GOT3 (cell line): ENCODE measurements around the gene MFAP1.
A peak's percentile ranks its signal among the peaks of the same experiment; 100 is the strongest.
"Not testable (repeated sequence)": the region's sequence is repeated elsewhere in the genome, so short reads cannot be mapped to it uniquely, and the experiment has no call there.

Experiments used
- DNase-seq: peaks from one replicate; lab custom pipeline; 2025; ENCODE audit warnings: mixed read lengths; lab: John Stamatoyannopoulos, UW

The MFAP1 gene

DNA sequence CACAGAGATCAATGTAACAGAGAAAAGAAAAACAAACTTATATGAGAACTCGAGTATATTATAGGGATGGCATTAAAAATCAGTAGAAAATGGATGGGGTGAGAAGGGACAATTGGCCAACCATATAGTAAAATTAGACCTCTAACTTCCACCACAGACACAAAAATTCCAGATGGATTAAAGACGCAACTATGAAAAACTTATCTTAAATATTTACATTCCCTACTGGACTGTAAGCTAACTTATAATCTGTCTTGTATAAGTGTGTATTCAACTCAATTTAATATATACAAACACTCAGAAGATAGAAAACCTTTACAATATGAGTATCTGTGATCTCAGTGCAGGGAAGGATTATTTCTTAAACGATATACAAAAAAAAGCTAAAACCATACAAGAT is 3.0 kb downstream of the MFAP1 start:
- DNase-seq: no peak

- not testable (repeated sequence) for DNase-seq
Observed at GRCh38 chr15:43815064-43815463, 9.4 kb downstream of the MFAP1 start.

DNA sequence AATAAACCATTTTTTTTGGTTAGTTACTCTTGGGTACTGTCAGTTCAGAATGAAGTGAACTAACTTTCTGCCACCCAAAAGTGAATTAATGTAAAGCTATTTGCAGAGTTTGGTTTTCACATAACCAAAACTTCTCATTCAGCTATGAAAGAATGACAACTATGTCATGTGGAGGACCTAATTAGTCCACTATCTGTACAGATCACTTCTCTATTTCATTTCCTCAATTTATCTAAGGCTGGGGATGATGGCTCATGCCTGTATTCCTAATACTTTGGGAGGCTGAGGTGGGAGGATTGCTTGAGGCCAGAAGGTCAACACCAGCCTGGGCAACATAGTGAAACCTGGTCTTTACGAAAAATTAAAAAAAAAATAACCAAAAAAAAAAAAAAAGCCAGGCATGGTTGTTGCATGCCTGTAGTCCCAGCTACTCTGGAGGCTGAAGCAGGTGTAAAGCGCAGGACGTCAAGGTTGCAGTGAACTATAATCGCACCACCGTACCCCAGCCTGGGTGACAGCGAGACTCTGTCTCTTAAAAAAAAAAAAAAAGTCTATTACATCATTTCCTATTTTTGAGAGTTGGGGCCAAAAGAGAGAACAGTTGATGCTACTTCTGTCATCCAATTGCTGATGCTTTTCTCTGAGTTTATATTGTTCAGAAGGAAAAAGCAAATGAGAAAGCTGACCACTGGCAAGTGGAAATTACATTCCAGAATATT is 15.4 kb downstream of the MFAP1 start:
- no peak for DNase-seq

DNA sequence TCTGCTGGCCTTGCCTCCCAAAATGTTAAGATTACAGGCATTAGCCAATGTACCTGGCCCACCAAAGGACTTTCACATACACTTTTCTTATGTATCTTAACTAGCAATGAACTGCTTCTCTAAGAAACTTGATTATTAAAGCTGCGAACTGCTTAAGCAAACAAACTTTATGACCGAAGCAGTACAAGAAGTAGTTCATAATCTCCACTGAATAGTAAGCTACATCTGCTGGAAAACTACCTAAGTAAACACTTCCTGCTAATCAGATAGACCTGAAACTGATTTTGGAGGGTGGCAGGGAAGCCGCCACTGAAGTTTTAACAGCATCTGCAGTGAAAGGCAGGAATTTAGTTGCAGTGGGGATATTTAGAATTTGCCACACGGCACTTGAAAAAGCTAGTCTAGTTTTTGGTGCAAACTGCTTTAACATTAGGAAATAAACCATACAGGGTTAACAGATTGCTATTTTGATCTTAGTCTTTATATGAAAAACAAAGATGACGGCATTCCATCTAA is 16.0 kb downstream of the MFAP1 start:
- no peak for DNase-seq

- DNase-seq: not testable (repeated sequence)
Observed at GRCh38 chr15:43802676-43803075, 21.8 kb downstream of the MFAP1 start.

- DNase-seq: peak; percentile 58
Observed at GRCh38 chr15:43800286-43801141, 24.0 kb downstream of the MFAP1 start, which contains the start of gene HYPK. HYPK (plus strand) TSS chr15:43800599; CDS start chr15:43800623, 24 bp downstream.

DNA sequence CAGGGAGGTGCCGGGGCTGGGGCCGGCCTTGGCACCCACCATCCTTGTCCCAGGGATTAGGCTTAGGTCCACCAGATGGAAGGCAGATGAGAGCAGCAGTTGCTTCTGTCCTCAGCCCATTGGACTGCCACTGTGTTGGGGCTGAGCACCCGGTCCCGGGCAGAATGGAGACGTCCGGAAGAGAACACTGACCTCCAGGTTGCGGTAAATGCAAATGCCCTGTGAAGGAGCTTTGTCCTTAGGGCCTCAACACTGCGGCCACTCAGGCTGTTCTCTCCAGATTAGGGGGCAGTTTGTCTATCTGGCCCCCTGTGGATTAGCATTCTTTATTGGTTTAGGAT is 24.6 kb downstream of the MFAP1 start, which contains the start of gene SERINC4:
SERINC4 (minus strand) TSS at position 276 of the 341 bp plus-strand sequence; CDS start at position 42, 234 bp downstream.
- no peak for DNase-seq

- DNase-seq: no peak
Observed at GRCh38 chr15:43799209-43799944, 25.1 kb downstream of the MFAP1 start.

GRCh38 chr15:43796566-43796965 is 27.9 kb downstream of the MFAP1 start:
- no peak for DNase-seq

DNA sequence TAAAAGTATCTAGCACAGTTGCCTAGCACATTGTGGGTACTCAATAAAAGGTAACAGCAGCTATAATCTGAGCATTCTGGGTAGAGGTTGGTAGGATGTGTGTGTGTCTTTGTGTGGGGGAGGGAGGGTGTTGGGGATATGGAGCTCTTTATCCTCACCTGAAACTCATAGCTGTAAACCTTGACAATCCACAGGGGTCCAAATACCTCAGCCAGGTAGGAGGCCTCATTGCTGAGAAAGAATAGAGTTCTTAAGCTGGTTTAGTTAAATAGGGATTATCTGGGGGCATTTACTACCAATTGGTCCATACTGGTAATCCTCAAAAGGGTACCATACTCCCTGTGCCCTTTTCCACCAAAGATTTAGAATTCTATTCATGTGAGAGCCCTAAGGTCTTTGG is 28.5 kb downstream of the MFAP1 start:
- DNase-seq: no peak

DNA sequence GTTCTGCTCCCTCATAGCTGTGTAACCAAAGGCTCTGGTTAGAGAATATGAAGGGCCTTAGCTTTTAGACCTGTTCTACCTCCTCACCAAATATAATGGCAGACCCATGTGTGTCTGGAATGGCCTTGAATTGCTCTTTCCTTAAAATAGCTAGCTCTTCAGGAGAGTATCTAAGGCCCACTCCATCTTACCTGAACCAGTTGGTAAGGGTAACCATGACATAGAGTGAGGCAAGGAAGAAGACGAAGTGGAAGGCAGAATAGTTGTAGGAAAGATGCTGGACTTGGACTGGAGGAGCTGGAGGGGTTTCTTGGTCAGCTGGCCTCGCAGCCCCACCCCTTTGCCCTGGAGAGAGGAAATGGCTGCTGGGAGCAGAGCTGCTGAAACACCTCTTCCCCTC is 29.3 kb downstream of the MFAP1 start:
- DNase-seq: no peak

DNA sequence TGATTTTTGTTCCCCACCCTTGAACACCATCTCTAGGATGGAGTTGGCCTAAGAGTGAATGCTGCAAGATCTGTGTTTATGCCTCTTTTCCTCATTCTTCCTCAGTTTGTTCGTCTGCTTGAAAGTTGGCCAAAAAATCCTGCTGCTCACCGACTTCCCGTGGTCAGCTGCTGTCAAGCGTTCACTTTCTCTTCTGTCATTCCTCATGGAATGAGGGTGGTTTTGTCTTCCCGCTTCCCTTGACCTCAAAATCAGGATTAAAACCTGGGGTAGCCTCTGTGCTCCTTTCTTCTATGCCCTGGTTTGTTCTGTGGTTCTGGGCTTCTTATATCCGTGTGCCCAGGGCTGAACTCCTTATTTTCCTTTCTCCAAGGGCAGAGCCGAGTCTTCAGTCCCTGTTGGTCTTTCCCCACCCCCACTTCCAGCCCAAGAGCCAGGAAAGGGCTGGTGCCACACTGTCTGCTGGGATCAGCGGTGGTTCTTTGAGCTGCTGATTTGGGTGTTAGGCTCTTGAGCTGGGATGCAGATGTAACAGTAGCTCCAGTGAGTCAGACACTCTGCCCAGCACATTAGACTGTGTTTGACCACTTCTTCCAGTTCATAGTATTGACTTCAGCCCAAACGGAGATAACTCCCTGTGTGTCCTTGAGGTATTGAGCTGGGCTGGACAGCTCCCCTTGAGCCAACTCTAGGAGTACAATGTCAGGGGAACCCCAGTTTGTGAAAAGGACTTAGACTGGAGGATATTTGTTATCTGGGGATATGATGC is 30.0 kb downstream of the MFAP1 start:
- DNase-seq: no peak

DNA sequence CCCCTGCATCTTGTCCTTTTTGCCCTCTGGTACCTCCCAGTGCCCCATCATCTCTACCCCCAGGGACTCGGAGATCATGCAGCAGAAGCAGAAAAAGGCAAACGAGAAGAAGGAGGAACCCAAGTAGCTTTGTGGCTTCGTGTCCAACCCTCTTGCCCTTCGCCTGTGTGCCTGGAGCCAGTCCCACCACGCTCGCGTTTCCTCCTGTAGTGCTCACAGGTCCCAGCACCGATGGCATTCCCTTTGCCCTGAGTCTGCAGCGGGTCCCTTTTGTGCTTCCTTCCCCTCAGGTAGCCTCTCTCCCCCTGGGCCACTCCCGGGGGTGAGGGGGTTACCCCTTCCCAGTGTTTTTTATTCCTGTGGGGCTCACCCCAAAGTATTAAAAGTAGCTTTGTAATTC is 30.8 kb downstream of the MFAP1 start:
- no peak for DNase-seq

DNA sequence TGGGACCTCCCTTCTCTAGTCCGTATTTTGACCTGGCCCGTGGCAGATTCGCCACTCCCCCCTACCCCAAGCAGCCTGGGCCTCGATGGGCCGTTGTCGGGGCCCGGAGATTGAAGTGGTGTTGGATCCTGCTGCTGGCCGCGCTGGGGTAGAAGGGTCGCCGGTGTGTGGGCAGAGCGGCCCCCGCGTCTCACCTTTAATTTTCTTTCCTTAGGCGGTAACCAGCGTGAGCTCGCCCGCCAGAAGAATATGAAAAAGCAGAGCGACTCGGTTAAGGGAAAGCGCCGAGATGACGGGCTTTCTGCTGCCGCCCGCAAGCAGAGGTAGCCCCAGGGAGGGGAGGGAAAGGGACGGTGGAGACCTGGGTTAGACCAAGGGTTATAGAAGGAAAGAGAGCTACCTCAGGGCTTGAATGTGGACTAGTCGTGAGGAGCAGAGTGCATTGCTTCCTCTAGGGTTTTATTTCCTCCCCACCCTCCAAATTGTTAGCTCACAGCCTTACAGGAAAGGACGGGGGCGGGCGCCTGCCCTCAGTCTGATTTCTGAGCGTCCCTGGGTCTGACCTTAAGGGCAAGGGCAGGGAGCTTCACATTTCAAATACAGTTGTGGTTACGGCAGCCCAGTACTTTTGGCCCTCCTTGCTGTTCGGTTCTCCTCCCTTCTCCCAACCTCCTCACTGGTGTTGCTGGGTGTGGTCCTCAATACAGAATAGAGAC is 31.6 kb downstream of the MFAP1 start:
- no peak for DNase-seq

GRCh38 chr15:43791993-43792760 is 32.3 kb downstream of the MFAP1 start, which contains the start of gene SERF2:
SERF2 (plus strand) TSS chr15:43792320; CDS start chr15:43792377, 57 bp downstream.
- DNase-seq: peak; percentile 96

DNA sequence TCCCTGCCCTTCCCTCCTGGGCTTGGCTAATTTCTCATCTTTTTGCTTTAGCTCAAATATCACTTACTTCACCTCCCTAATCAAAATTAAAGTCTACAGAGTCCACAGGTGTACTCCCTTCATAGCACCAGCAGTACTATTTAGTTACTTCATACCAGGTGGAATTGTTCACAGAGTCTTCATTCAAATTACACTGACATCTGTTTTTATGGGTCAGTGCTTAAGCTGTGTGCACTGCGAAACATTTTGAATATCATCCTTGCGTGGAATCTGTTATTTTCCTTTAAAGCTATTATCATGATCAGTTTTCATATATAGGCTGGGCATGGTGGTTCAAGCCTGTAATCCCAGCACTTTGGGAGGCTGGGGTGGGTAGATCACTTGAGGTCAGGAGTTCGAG is 35.1 kb downstream of the MFAP1 start:
- DNase-seq: no peak

DNA sequence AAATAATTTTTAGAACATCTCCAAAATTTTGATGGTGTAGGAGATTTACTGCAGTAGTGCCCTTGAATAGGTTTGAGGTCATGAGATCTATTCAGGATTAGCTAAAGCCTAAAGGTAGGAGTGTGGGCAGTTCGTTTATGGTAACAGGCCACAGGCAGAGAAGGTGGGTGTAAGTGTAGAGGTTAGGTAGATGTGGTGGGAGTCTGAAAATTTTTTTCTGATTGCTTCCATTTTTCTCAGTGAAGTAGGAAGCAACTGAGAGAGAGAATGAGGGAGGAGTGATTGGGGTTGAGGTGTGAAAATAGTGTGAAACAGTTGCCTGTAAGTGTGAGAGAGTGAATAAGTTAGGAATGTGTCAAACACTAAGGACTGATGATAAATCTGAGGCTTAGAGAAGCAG is 45.5 kb downstream of the MFAP1 start:
- no peak for DNase-seq

- peak; percentile 31 for DNase-seq
Observed at GRCh38 chr15:43777267-43777914, 47.1 kb downstream of the MFAP1 start.

GRCh38 chr15:43776718-43777266 is 47.7 kb downstream of the MFAP1 start, which contains the start of gene ELL3:
ELL3 (minus strand) TSS chr15:43776966; CDS start chr15:43776901, 65 bp downstream.
- peak; percentile 45 for DNase-seq
